Measurements from ENCODE around the gene FGFRL1.

FGFRL1 gene

DNA sequence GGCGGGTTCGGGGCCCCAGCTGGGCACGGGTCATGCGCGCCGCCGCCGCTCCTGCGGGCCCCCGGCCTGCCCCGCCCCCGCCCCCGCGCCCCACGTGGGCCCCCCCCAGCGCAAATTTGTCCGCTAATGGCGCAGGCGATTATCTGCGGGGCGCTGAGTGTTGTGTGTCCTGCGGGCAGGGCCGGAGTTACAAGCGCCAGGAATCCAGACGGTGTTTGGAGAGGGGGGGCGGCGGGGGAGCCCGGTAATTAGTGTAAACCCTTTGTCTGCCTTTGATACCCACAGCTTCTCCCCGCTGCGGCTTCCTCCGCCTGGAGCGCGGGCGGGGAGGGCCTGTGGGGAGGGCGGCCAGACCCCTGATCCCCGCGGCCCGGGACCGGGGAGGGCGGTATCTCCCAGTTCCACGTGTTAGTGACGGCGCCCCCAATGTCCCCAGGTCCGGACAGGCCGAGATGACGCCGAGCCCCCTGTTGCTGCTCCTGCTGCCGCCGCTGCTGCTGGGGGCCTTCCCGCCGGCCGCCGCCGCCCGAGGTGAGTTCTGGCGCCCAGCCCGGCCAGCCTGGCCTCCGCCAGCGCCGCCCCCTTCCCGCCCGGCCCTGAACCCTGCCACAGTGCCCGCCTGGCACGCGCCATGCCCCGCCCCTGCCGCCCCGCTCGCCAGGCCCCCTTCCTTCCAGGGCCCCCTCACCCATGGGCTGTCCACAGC lies 761 bp downstream of the FGFRL1 start:
- TF ChIP-seq, protein P1, sequence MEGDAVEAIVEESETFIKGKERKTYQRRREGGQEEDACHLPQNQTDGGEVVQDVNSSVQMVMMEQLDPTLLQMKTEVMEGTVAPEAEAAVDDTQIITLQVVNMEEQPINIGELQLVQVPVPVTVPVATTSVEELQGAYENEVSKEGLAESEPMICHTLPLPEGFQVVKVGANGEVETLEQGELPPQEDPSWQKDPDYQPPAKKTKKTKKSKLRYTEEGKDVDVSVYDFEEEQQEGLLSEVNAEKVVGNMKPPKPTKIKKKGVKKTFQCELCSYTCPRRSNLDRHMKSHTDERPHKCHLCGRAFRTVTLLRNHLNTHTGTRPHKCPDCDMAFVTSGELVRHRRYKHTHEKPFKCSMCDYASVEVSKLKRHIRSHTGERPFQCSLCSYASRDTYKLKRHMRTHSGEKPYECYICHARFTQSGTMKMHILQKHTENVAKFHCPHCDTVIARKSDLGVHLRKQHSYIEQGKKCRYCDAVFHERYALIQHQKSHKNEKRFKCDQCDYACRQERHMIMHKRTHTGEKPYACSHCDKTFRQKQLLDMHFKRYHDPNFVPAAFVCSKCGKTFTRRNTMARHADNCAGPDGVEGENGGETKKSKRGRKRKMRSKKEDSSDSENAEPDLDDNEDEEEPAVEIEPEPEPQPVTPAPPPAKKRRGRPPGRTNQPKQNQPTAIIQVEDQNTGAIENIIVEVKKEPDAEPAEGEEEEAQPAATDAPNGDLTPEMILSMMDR (conservative IDR thresholded peaks at IDR 0.05; ENCODE audit: control insufficient read depth, insufficient read depth, low read depth, low read length): no peak
- peak overlapping the region; percentile 46 for H3K4me3 ChIP-seq (ENCODE audit: control insufficient read depth, low read depth, low read length)
- DNase-seq (ENCODE audit: low read depth): no peak

DNA sequence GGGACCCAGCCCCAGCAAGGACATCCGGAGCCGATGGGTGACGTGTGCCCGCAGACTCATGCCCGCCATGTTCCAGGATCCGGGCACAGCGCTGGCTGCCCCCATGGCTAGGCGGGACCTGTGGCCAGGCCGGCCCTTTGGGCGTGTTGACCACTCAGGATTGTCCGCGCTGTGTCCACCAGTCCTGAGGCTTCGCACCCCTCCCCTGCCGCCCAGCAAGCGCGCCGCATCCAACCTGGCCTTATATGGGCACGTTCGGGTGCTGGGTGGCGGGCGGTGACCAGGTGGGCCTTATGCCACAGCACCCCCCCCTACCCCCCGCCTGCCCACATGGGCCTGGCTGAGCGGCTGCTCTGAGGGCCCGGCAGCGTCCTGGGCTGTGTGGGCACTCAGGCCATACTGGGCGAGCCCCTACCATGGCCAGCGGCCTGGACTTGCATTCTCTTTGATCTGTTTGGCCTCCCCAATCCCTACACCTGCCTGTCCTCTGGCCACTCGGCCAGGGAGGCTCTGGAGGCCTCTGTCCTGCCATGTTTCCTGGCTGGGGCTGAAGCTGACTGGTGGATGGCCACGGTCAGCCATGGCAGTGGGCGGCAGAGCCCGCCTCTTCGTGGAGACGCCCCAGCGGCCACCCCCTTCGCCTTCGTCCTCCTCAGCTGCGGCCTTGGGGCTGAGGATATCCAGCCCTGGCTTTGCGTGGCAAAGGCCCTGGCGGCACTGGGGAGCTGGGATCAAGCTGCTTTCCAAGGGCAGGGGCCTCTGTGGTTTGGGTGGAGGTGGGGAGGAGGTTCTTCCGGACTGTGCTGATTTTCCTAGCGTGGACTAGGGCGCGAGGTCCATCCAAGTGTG lies 2.0 kb downstream of the FGFRL1 start:
- no peak for DNase-seq (ENCODE audit: low read depth)
- TF ChIP-seq, protein P1 (conservative IDR thresholded peaks at IDR 0.05; ENCODE audit: control insufficient read depth, insufficient read depth, low read depth, low read length): no peak
- no peak overlapping the region for H3K4me3 ChIP-seq (ENCODE audit: control insufficient read depth, low read depth, low read length)

DNA sequence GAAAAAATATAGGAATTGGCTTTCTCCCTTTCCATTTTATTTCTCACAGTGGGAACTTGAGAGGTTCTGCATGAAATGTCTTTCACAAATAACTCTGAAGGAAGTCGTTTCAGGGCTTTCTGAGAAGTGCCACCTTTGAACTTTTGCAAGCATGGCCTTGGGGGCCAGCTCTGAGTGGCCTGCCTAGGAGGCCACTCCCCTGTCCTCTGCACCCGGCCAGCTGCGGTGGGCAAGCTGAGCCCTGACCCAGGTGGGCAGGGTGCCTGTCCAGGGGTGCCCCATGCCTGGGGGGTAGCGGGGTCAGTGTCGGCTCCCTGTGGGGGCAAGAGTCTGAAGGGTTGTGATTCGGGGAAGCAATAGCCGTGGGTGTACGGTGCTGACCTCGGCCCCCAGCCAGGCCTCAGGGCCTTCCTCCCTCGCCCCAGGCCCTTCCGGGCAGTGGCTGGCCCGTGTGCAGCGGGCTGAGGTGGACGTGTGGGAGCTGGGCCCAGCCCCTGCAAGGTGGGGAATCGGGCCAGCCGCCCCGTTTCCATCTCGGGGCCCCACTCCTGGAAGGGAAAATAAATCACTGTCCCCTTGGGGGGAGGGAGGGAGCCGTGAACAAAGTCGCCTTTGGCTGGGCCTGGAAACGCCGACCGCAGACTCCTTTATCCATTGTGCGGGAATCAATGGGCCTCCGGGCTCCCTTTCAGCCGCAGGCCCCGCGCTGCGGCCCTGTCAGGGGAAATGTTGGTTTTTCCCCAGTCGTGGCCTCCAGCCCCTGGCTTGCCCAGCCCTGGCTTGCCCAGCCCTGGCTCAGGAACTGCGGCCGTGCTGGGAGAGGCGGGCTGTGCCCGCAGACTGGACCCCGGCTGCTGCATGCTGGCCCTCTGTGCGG lies 3.1 kb downstream of the FGFRL1 start:
- TF ChIP-seq, protein P1 (conservative IDR thresholded peaks at IDR 0.05; ENCODE audit: control insufficient read depth, insufficient read depth, low read depth, low read length): no peak
- no peak for DNase-seq (ENCODE audit: low read depth)
- no peak overlapping the region for H3K4me3 ChIP-seq (ENCODE audit: control insufficient read depth, low read depth, low read length)

DNA sequence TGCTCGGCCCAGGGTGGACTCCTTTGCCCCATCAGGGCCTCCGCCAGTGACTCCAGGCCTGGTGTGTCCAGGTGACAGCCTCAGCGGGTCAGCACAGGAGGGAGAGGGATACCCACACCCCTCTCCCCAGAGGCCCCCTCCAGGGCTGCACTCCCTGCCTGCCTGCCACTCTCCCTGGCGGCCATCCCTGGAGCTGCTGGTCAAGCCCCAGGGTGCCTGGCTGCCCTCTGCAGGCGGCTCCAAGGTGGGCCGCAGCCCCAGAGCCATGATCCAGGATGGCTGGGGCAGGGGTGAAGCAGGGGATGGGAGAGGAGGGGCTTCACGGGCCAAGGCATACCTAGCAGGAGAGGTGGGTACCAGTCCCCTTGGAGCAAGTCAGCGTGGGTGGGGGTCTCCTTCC lies 3.8 kb downstream of the FGFRL1 start:
- TF ChIP-seq, protein P1 (conservative IDR thresholded peaks at IDR 0.05; ENCODE audit: control insufficient read depth, insufficient read depth, low read depth, low read length): no peak
- no peak overlapping the region for H3K4me3 ChIP-seq (ENCODE audit: control insufficient read depth, low read depth, low read length)
- DNase-seq (ENCODE audit: low read depth): no peak

DNA sequence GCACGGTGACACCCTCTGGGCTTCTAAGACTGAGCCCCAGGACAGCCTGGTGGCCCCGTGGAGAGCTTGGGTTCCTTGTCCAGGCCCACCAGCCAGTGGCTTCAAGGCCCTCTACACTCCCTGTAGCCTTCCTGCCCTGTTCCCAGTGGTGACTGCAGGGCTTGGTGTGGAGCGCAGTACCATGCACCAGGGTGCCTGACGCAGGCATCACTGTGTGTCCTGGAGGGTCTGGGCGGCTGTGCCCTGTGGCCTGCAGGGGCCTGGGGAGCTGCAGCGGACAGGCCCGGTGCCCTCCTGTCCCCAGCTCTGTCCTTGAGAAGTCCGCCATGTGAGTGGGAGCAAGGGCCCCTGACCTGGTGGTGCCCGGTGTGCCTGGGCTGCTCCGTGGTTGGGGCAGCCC lies 4.3 kb downstream of the FGFRL1 start:
- no peak for DNase-seq (ENCODE audit: low read depth)
- TF ChIP-seq, protein P1 (conservative IDR thresholded peaks at IDR 0.05; ENCODE audit: control insufficient read depth, insufficient read depth, low read depth, low read length): no peak
- no peak overlapping the region for H3K4me3 ChIP-seq (ENCODE audit: control insufficient read depth, low read depth, low read length)

DNA sequence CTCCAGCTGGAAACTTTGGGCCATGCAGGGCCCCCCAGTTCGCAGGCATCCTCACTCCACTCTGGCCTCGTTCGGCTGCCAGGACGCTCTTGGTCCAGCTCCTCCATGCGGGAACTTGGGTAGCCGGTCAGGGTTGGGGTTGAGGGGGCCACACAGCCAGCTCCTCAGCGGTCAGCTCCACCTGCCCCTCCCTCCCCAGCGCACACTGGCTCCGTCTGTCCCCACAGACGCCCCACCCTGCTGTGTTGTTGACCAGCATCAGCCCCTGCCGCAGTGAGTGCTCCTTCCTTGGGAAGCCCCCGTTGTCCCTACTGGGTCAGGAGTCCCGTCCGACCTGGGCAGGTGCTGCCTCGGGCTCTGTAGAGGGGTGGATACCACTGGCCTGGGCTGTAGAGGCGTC lies 5.8 kb downstream of the FGFRL1 start:
- no peak overlapping the region for H3K4me3 ChIP-seq (ENCODE audit: control insufficient read depth, low read depth, low read length)
- DNase-seq (ENCODE audit: low read depth): no peak
- TF ChIP-seq, protein P1 (conservative IDR thresholded peaks at IDR 0.05; ENCODE audit: control insufficient read depth, insufficient read depth, low read depth, low read length): no peak
